HL-60 (cell line): ENCODE results near the gene SFRP4.

ENCODE experiments used
- POLR2AphosphoS5 ChIP-seq: IDR thresholded peaks from 2 replicates; pipeline ENCODE4 v1.6.1; 2012; ENCODE audit warnings: low read depth
- SPI1 ChIP-seq: IDR thresholded peaks from 2 replicates; pipeline ENCODE4 v1.6.1; 2012; ENCODE audit warnings: low read depth, mild to moderate bottlenecking, borderline replicate concordance
- TF ChIP-seq, protein P1 (sequence below): IDR thresholded peaks from one replicate; pipeline ENCODE4 v1.5.1; 2011; ENCODE audit warnings: low read length, control low read depth, inconsistent platforms; ENCODE audit not compliant: insufficient read depth
- TF ChIP-seq, protein P2 (sequence below): IDR thresholded peaks from 2 replicates; pipeline ENCODE4 v1.6.1; 2012; ENCODE audit warnings: low read depth; ENCODE audit not compliant: insufficient replicate concordance

GRCh38 chr7:37964196-37964595 is 47.6 kb upstream of the SFRP4 start:
- TF ChIP-seq, protein P1, sequence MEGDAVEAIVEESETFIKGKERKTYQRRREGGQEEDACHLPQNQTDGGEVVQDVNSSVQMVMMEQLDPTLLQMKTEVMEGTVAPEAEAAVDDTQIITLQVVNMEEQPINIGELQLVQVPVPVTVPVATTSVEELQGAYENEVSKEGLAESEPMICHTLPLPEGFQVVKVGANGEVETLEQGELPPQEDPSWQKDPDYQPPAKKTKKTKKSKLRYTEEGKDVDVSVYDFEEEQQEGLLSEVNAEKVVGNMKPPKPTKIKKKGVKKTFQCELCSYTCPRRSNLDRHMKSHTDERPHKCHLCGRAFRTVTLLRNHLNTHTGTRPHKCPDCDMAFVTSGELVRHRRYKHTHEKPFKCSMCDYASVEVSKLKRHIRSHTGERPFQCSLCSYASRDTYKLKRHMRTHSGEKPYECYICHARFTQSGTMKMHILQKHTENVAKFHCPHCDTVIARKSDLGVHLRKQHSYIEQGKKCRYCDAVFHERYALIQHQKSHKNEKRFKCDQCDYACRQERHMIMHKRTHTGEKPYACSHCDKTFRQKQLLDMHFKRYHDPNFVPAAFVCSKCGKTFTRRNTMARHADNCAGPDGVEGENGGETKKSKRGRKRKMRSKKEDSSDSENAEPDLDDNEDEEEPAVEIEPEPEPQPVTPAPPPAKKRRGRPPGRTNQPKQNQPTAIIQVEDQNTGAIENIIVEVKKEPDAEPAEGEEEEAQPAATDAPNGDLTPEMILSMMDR = no peak
- TF ChIP-seq POLR2AphosphoS5 (no peak), SPI1 (no peak)
- TF ChIP-seq, protein P2, sequence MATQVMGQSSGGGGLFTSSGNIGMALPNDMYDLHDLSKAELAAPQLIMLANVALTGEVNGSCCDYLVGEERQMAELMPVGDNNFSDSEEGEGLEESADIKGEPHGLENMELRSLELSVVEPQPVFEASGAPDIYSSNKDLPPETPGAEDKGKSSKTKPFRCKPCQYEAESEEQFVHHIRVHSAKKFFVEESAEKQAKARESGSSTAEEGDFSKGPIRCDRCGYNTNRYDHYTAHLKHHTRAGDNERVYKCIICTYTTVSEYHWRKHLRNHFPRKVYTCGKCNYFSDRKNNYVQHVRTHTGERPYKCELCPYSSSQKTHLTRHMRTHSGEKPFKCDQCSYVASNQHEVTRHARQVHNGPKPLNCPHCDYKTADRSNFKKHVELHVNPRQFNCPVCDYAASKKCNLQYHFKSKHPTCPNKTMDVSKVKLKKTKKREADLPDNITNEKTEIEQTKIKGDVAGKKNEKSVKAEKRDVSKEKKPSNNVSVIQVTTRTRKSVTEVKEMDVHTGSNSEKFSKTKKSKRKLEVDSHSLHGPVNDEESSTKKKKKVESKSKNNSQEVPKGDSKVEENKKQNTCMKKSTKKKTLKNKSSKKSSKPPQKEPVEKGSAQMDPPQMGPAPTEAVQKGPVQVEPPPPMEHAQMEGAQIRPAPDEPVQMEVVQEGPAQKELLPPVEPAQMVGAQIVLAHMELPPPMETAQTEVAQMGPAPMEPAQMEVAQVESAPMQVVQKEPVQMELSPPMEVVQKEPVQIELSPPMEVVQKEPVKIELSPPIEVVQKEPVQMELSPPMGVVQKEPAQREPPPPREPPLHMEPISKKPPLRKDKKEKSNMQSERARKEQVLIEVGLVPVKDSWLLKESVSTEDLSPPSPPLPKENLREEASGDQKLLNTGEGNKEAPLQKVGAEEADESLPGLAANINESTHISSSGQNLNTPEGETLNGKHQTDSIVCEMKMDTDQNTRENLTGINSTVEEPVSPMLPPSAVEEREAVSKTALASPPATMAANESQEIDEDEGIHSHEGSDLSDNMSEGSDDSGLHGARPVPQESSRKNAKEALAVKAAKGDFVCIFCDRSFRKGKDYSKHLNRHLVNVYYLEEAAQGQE = no peak
